NCI-H2081 (cell line): Measurements from ENCODE around the gene MFNG.

Source experiments
- DNase-seq, 2 experiments: peaks; one replicate each; lab custom pipeline; 2025; lab: John Stamatoyannopoulos, UW

Gene MFNG

DNA sequence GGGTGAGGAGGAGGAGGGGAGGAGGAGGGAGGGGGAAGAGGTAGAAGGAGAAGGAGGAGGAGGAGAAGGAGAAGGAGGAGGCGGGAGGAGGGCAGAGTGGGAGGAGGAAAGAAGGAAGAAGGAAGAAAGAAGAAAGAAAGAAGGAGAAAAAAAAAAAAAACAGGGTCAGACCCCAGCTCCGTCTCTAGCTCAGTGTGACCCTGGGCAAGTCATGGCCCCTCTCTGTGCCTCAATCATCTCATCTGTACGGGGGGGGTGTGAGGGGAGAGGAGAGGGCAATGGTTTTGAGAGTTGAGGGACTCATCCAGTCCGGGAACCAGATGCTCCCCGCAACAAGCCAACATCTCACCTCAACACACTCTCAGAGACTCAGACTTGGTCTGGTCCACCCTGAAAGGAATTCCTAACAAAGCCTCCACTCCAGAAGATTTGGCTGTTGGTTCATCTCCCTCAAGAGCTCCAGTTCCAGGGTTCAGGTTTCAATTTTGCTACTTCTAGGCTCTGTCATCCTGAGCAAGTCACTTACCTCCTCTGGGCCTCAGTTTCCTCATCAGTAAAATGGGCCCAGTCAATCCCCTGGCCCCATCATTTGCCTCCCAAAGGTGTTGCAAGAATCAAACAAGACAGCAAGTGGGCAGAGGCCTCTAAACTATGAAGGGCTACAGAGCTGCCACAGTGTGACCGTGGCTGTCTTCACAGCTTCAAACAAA lies 25.4 kb upstream of the MFNG start:
- no peak for DNase-seq

GRCh38 chr22:37510091-37510490 lies 23.9 kb upstream of the MFNG start:
- no peak for DNase-seq

- no peak for DNase-seq
Measured at GRCh38 chr22:37509059-37509860, 23.1 kb upstream of the MFNG start.

- DNase-seq: no peak
Measured at GRCh38 chr22:37508431-37508992, 22.3 kb upstream of the MFNG start.

DNA sequence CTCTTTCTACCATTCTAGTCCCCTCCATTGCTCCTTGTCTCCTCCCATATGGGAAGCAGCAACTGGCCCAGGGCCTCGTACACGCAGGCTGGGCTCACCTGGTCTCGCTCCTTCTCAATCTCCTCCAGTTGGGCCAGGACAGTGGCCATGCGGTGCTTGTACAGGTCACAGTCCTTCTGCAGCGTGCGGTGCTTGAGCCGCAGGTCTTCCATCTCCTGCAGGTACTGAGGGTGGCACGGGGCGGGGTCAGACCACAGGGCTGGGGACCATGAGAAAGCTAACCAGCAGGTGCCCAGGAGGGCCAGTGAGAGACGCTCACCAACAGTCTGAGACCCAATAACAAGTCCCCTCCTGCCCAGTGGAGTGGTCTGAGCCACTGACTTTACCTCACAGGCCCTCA lies 21.5 kb upstream of the MFNG start:
- DNase-seq: no peak

DNA sequence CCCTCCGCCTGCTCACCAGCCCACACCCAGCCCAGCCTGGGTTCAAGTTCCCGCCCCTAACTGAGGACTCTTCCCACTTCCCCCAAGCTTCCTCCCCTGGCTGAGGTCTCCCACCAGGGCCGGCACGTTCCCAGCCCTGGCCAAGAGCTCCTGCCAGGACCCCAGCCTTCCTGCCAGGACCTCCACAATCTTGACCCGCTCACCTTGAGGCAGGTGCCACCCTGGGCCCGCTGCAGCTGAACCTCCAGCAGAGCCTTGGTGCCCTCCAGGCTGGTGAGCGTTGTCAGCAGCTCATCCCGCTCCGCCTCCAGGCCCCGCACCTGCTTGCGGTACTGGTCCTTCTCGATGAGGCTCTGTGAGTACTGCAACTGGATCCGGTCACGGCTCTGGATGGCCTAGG lies 19.8 kb upstream of the MFNG start:
- no peak for DNase-seq

- no peak for DNase-seq
Measured at GRCh38 chr22:37505565-37505964, 19.4 kb upstream of the MFNG start.

DNA sequence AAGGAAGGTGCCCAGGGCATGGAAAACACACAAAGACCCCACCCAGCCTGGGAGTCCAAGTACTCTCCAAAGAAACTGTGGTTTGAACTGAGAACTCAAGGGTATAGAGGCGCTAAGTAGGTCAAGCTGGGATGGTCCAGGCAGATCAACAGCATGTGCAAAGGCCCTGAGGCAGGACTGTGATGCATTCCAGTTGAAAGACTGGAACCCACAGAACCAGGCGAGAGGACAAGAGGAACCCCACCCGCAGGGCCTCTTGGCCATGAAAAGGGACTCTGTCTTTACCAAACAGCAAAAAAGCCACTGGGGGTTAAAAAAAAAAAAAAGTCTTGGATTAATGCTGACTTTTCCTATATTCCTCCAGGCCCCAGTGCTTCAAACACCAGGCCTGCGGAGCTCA lies 18.8 kb upstream of the MFNG start:
- DNase-seq: no peak

DNA sequence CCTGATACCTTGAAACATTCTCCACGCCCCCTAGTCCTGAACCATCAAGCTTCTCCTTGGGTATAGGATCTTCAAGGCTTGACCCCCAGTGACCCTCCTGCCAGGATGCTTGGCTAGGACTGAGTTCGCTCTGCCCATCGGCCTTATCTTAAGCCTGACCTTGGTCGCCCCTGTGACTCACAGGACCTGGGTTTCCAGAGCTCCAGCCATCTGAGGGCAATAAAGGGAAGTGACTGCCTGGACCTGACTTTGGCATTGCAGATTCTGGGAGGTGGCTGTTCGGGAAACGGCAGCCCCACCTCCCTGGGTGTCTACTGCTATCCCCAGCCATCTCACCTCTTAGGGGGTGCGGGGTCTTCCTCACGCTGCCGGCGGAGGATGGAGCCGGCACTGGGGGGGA lies 17.7 kb upstream of the MFNG start:
- no peak for DNase-seq

GRCh38 chr22:37503183-37503683 lies 17.0 kb upstream of the MFNG start:
- DNase-seq: no peak

GRCh38 chr22:37502342-37503182 lies 16.4 kb upstream of the MFNG start:
- no peak for DNase-seq

DNA sequence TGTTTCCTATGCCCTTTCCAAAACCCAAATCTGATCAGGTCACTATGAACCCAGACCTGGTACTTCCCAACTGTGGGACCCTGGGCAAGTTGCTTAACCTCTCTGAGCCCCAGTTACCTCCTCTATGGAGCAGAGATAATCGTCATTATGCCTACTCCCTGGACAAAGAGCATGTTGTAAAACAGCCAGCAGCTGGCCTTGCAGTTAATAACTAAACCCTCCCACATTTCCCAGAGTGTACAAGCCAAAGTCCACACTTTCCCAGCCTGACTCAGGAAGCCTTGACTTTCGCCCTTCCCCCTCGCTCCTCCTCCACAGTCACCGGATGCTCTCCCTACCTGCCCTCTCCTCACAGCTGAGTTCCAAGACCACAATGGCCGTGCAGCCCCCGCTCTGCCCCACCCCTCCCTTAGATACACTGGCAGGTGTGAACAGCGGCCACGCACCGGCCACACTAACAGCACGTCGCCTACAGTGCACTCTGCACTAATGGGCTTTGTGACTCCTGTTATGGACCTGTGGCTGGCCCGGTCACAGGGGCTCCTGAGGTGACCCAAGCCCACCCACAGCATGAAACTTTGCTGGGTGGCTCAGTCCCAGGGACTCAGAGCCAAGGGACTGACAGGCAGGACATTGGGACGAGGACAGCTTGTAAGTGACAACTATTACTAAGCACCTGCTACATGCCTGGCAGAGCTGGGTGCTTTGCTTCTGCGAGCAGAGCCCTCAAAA lies 15.6 kb upstream of the MFNG start:
- peak; percentile 7 to 47 for DNase-seq

DNA sequence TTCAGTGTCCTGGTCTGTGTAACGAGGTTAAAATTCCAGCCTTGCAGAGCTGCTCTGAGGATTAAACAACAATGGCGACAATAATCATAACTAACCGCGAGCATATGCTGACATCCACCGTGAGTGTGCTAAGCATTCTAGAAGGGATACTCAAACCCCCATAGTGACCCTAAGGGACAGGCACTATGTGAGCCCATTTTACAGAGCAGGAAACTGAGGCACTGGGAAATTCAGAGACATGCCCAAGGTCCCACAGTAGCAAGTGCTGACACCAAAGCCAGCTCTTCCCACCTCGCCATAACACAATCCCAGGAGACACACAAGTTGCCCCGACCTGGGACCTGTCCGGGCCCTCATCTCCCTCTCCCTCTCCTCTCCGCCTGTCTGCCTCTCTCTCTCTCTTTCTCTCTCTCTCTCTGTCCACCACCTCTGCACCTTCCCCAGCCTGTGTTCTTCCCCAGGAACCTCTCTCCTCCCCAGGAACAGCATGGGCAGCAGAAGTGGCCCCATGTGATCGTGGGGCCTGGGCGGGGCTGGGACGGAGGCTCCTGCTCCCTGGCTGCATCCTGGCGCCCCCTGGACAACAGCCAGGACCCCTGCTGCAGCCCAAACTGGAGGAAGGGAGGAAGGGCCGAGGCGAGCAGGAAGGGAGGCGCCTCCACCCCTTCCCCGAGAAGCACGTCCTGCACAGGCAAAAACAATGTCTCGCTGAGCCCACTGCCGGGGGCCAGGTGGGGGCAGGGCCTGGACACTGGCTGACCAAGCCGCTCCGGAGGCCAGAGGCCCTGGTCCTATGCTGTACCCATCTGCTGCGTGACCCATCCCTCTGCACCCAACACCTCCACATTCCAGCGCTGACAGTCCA lies 14.8 kb upstream of the MFNG start:
- DNase-seq: no peak

DNA sequence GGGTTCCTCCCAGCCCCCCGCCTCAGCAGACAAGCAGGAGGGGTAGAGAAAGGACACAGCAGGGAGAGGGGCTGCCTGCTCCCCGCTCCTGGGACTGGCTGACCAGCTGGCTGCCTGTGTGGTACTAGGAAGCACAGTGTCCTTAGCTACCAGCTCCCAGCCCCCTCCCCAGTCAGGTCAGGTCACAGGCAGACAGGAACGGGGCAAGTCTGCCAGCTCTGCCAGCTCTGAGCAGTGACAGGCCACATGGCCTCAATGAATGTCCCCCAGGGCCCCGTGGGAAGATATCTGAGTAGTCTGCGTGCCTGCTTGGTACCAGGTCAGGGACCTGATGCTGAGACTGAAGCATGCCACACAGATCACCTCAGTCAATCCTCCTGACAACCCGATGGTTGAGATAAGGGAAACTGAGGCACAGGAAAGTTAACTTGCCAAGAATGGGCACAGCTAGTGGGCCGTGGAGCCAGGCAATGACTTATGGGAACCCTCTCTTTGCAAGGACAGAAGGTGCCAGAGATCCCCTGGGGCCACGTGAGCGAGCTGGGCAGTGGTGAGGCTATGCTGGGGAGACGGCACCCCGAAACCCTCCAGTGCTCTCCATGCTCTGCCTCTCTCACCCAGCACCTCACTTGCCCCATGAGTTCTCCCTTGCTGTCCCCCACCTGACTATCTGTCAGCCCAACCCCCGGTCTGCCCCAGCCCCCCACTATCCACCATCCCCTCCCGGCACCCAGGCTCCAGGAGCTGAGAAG lies 13.8 kb upstream of the MFNG start:
- DNase-seq: no peak

DNA sequence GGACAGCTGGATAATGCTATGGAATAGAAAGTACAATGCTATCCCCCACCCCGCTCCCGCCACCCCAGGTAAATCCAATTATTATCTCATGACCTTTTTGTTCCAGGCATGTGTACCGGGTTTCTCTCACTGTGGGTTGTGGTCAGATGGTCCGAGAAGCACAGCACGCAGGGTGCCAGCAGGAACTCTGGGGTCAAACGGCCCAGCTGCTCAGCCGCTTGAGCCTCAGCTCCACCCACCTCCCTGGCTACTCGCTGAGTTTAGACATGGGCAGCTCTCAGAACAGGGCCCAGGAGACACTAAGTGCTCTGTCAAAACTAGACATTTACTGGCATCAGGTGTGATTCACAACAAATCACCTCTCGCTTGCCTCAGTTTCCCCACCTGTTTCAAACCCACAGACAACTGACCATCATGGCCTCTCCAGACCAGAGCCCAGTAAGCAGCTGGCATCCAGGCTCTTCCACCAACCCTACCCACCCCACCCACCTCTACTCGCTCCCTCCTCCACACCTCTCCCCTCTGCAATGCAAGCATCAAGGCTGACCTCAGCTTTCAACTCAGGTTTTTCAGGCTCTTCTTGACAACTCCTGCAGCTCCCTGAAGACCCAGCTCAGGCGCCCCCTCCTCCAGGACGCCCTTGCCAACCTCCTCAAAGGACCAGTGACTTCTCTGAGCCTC lies 13.0 kb upstream of the MFNG start:
- DNase-seq: no peak

- peak in 1 of 2 experiments; percentile 3 for DNase-seq
Measured at GRCh38 chr22:37498289-37498909, 12.2 kb upstream of the MFNG start.

GRCh38 chr22:37497062-37497599 lies 10.9 kb upstream of the MFNG start:
- no peak for DNase-seq

DNA sequence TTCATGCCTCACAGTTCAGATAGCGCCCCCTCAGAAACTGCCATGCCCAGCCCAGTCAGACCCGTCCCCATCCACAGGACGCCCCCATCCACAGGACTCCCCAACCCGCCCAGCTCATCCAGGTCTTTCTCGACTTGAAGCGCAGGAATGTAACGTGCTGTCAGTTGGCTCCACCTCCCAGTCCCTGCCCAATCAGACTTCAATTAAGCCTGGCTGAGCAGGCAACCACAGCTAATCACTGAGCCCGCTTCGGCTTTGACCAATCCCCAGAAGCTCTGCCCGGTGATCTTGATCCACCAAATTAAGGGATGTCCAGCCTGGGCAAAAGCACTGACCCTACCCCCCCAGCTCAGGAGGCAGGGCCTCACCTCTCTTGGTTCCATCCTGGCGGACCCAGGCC lies 10.5 kb upstream of the MFNG start:
- DNase-seq: no peak
